K562 (cell line): ENCODE results near the gene CD3D. TPM values are rescaled to one million over a fixed set of nuclear protein-coding genes. Genes with fewer than 3 reads are reported as not detected.
A peak's percentile ranks its signal among the peaks of the same experiment; 100 is the strongest.

Experiments
- EWSR1 ChIP-seq: fragments of 450-650 bp; IDR thresholded peaks from 2 replicates; pipeline ENCODE4 v1.6.1; 2018; ENCODE audit warnings: borderline replicate concordance, mild to moderate bottlenecking, low read depth, moderate library complexity; ENCODE audit not compliant: partially characterized antibody
- FOXM1 ChIP-seq, 2 experiments: fragments of 450-650 bp in 1 of 2; sonication (generic) in 1 of 2; formaldehyde crosslinking in 1 of 2; IDR thresholded peaks; 2 replicates each; pipeline versions ENCODE4 v1.6.1 to v1.9.0; 2017 to 2022; ENCODE audit warnings: low read depth in 2 of 2, mild to moderate bottlenecking in 2 of 2, missing genetic modification reagents in 1 of 2, moderate library complexity in 1 of 2
- NR1H2 ChIP-seq: sonication (generic); formaldehyde crosslinking; IDR thresholded peaks from 2 replicates; pipeline ENCODE4 v1.4.0; 2020; ENCODE audit warnings: mild to moderate bottlenecking, missing genetic modification reagents
- NR2F6 ChIP-seq: fragments of 450-650 bp; formaldehyde crosslinking; IDR thresholded peaks from 2 replicates; pipeline ENCODE4 v1.4.0; 2020; ENCODE audit warnings: mild to moderate bottlenecking
- POLR2A ChIP-seq: fragments of 450-650 bp; conservative IDR thresholded peaks from 2 replicates; pipeline ENCODE4 v1.6.1; 2016
- SMAD1 ChIP-seq: fragments of 150-350 bp; IDR thresholded peaks from 2 replicates; pipeline ENCODE4 v1.6.1; 2014; ENCODE audit warnings: low read length, low read depth; ENCODE audit not compliant: partially characterized antibody
- SOX6 ChIP-seq: fragments of 450-650 bp; IDR thresholded peaks from 2 replicates; pipeline ENCODE4 v1.6.1; 2014; ENCODE audit warnings: mild to moderate bottlenecking
- TCF3 ChIP-seq: sonication (generic); formaldehyde crosslinking; IDR thresholded peaks from 2 replicates; pipeline ENCODE4 v1.4.0; 2020; ENCODE audit warnings: mild to moderate bottlenecking, missing genetic modification reagents
- TOE1 ChIP-seq, 2 experiments: fragments of 450-650 bp in 1 of 2; sonication (generic) in 1 of 2; formaldehyde crosslinking in 1 of 2; IDR thresholded peaks; 2 replicates each; pipeline versions ENCODE4 v1.7.1 to v1.8.0; 2016 to 2022; ENCODE audit warnings: borderline replicate concordance in 2 of 2, mild to moderate bottlenecking in 2 of 2, antibody characterized with exemption in 1 of 2, inconsistent platforms in 1 of 2, low read depth in 1 of 2, missing genetic modification reagents in 1 of 2, moderate library complexity in 1 of 2
- ZNF133 ChIP-seq: fragments of 250-450 bp; sonication (Bioruptor Pico); IDR thresholded peaks from 2 replicates; pipeline ENCODE4 v1.4.0; 2020; ENCODE audit warnings: mild to moderate bottlenecking
- ZNF586 ChIP-seq: fragments of 450-650 bp; formaldehyde crosslinking; conservative IDR thresholded peaks from 2 replicates; pipeline ENCODE4 v1.4.0; 2020; ENCODE audit warnings: mild to moderate bottlenecking, moderate library complexity
- polyA plus RNA-seq, 8 experiments: library from polyadenylated mRNA; depleted of rRNA in 4 of 8; stranded (reverse) in 5 of 8; unstranded in 3 of 8; fragments of >200 nt; fragmentation: Nextera tagmentation in 2 of 8; fragmentation: Illumina TruSeq in 1 of 8; extraction: Ambion mirVana in 2 of 8; extraction: Trizol in 1 of 8; gene quantifications; 2 replicates each; pipeline versions ENCODE4 v1.2.1 to v1.2.3, GENCODE V29; 2011 to 2014; ENCODE audit warnings: inconsistent platforms in 1 of 8, missing spikeins in 1 of 8
- total RNA-seq, 7 experiments: library from RNA; depleted of rRNA in 6 of 7; stranded (reverse); fragments of >200 nt in 6 of 7; fragmentation: Illumina TruSeq in 2 of 7; extraction: Trizol in 2 of 7; gene quantifications; 2 replicates each; pipeline versions ENCODE4 v1.2.1 to v1.2.3, GENCODE V29; 2011 to 2021; ENCODE audit warnings: low replicate concordance in 1 of 7
- TF ChIP-seq, protein P1 (sequence below), 3 experiments: fragments of 200-800 bp in 1 of 3; fragments of 250-450 bp in 1 of 3; fragments of 450-650 bp in 1 of 3; sonication (Bioruptor Pico) in 1 of 3; sonication (Bioruptor generic) in 1 of 3; formaldehyde crosslinking in 1 of 3; IDR thresholded peaks; 2 replicates each; pipeline versions ENCODE4 v1.6.1 to v1.8.0; 2016 to 2022; ENCODE audit warnings: mild to moderate bottlenecking in 2 of 3, missing genetic modification characterization in 2 of 3, missing compliant biosample characterization in 1 of 3, moderate library complexity in 1 of 3
- TF ChIP-seq, protein P2 (sequence below): sonication (generic); formaldehyde crosslinking; IDR thresholded peaks from 2 replicates; pipeline ENCODE4 v1.8.1; 2022; ENCODE audit warnings: missing genetic modification reagents
- TF ChIP-seq, protein P3 (sequence below): sonication (generic); formaldehyde crosslinking; IDR thresholded peaks from 2 replicates; pipeline ENCODE4 v1.8.1; 2023; ENCODE audit warnings: mild to moderate bottlenecking, missing genetic modification reagents, moderate library complexity
- TF ChIP-seq, protein P4 (sequence below): sonication (generic); formaldehyde crosslinking; IDR thresholded peaks from 2 replicates; pipeline ENCODE4 v1.8.0; 2022; ENCODE audit warnings: mild to moderate bottlenecking, missing genetic modification reagents, borderline replicate concordance
- TF ChIP-seq, protein P5 (sequence below): sonication (generic); formaldehyde crosslinking; IDR thresholded peaks from 2 replicates; pipeline ENCODE4 v1.8.1; 2022; ENCODE audit warnings: missing genetic modification reagents

The CD3D gene
- total and polyA plus RNA-seq, 9 of the 15 experiments (the other 6 are each of a cell fraction or from before 2014, with no cell fraction given) = 36.2 to 238 (median 67.1) TPM

DNA sequence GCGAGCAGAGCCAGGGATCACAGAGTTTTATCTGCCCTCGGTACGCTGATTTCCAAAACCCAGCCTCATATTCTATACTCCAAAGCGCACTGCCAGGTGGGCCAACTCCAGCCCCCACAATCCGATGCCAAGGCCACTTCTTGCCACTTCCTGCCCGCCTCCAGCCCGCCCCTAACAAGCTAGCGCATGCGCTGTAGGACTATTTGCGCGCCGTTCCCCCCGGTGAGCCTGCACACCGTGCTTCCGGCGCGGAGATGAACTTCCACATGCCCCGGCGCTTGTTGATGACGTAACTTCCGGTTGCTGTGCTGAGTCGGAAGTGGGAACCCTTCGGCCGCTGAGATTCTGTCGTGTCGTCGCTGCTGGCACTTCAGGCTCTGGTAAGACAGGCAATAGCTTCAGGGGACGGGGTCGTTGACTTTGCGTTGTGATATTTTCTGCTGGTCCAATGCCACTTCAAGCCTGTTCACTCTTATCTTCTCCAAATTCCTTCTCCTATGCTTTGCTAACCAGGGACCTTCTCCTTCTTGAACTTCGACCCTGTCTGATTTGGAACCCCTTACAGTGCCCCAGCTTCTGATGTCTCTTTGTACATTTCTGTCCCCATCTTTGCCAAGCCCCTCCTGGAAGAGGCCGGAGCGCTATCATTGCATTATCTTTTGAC, 16.9 kb upstream of the CD3D start, which contains the start of gene UBE4A (continued):
- TF ChIP-seq, protein P1, sequence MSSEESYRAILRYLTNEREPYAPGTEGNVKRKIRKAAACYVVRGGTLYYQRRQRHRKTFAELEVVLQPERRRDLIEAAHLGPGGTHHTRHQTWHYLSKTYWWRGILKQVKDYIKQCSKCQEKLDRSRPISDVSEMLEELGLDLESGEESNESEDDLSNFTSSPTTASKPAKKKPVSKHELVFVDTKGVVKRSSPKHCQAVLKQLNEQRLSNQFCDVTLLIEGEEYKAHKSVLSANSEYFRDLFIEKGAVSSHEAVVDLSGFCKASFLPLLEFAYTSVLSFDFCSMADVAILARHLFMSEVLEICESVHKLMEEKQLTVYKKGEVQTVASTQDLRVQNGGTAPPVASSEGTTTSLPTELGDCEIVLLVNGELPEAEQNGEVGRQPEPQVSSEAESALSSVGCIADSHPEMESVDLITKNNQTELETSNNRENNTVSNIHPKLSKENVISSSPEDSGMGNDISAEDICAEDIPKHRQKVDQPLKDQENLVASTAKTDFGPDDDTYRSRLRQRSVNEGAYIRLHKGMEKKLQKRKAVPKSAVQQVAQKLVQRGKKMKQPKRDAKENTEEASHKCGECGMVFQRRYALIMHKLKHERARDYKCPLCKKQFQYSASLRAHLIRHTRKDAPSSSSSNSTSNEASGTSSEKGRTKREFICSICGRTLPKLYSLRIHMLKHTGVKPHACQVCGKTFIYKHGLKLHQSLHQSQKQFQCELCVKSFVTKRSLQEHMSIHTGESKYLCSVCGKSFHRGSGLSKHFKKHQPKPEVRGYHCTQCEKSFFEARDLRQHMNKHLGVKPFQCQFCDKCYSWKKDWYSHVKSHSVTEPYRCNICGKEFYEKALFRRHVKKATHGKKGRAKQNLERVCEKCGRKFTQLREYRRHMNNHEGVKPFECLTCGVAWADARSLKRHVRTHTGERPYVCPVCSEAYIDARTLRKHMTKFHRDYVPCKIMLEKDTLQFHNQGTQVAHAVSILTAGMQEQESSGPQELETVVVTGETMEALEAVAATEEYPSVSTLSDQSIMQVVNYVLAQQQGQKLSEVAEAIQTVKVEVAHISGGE (CRISPR knock-in tag; IDR thresholded peaks at IDR 0.05) = peak in 2 of 3 experiments; percentile 64 to 84; a peak in 3 of 6 replicates
- peak; percentile 65; the same call in 1 of the 2 replicates for TF ChIP-seq TOE1 (IDR thresholded peaks at IDR 0.05; ENCODE audit: borderline replicate concordance)
- no peak for TF ChIP-seq TOE1 (CRISPR knock-in tag; IDR thresholded peaks at IDR 0.05; ENCODE audit: borderline replicate concordance, low read depth)
- peak; percentile 77 for TF ChIP-seq FOXM1 (IDR thresholded peaks at IDR 0.05; ENCODE audit: low read depth)
- TF ChIP-seq FOXM1 (CRISPR knock-in tag; IDR thresholded peaks at IDR 0.05; ENCODE audit: low read depth) = no peak
- TF ChIP-seq SOX6 = 0 out of 2 replicates have a peak, but pooled peaks have one; percentile 8
- TF ChIP-seq NR1H2 (CRISPR knock-in tag) = no peak
- TF ChIP-seq NR2F6 (CRISPR knock-in tag) = peak; percentile 27; the same call in 1 of the 2 replicates
- TF ChIP-seq, protein P2, sequence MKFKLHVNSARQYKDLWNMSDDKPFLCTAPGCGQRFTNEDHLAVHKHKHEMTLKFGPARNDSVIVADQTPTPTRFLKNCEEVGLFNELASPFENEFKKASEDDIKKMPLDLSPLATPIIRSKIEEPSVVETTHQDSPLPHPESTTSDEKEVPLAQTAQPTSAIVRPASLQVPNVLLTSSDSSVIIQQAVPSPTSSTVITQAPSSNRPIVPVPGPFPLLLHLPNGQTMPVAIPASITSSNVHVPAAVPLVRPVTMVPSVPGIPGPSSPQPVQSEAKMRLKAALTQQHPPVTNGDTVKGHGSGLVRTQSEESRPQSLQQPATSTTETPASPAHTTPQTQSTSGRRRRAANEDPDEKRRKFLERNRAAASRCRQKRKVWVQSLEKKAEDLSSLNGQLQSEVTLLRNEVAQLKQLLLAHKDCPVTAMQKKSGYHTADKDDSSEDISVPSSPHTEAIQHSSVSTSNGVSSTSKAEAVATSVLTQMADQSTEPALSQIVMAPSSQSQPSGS (CRISPR knock-in tag) = no peak
- TF ChIP-seq ZNF586 (CRISPR knock-in tag) = no peak
- TF ChIP-seq EWSR1 = no peak
- TF ChIP-seq SMAD1 = no peak
- TF ChIP-seq, protein P3, sequence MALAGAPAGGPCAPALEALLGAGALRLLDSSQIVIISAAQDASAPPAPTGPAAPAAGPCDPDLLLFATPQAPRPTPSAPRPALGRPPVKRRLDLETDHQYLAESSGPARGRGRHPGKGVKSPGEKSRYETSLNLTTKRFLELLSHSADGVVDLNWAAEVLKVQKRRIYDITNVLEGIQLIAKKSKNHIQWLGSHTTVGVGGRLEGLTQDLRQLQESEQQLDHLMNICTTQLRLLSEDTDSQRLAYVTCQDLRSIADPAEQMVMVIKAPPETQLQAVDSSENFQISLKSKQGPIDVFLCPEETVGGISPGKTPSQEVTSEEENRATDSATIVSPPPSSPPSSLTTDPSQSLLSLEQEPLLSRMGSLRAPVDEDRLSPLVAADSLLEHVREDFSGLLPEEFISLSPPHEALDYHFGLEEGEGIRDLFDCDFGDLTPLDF (CRISPR knock-in tag) = no peak
- TF ChIP-seq ZNF133 (CRISPR knock-in tag) = no peak
- TF ChIP-seq, protein P4, sequence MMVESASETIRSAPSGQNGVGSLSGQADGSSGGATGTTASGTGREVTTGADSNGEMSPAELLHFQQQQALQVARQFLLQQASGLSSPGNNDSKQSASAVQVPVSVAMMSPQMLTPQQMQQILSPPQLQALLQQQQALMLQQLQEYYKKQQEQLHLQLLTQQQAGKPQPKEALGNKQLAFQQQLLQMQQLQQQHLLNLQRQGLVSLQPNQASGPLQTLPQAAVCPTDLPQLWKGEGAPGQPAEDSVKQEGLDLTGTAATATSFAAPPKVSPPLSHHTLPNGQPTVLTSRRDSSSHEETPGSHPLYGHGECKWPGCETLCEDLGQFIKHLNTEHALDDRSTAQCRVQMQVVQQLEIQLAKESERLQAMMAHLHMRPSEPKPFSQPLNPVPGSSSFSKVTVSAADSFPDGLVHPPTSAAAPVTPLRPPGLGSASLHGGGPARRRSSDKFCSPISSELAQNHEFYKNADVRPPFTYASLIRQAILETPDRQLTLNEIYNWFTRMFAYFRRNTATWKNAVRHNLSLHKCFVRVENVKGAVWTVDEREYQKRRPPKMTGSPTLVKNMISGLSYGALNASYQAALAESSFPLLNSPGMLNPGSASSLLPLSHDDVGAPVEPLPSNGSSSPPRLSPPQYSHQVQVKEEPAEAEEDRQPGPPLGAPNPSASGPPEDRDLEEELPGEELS (CRISPR knock-in tag) = no peak
- TF ChIP-seq POLR2A = peak; percentile 91
- 0 out of 2 replicates have a peak, but pooled peaks have one; percentile 0 for TF ChIP-seq TCF3 (CRISPR knock-in tag)
- TF ChIP-seq, protein P5, sequence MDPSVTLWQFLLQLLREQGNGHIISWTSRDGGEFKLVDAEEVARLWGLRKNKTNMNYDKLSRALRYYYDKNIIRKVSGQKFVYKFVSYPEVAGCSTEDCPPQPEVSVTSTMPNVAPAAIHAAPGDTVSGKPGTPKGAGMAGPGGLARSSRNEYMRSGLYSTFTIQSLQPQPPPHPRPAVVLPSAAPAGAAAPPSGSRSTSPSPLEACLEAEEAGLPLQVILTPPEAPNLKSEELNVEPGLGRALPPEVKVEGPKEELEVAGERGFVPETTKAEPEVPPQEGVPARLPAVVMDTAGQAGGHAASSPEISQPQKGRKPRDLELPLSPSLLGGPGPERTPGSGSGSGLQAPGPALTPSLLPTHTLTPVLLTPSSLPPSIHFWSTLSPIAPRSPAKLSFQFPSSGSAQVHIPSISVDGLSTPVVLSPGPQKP (CRISPR knock-in tag) = no peak
